SK-N-SH (cell line): Measurements from ENCODE around the gene AUTS2.

Source experiments
- EP300 ChIP-seq, 2 experiments: IDR thresholded peaks; 2 replicates each; pipeline versions ENCODE4 v1.4.0 to v1.6.1; 2012; ENCODE audit warnings: borderline replicate concordance in 1 of 2, low read depth in 1 of 2, low read length in 1 of 2
- EZH2phosphoT487 ChIP-seq: fragments of 200-600 bp; sonication (generic); IDR thresholded peaks from 2 replicates; pipeline ENCODE4 v1.6.1; 2017; ENCODE audit warnings: low read depth, mixed run types, mild to moderate bottlenecking, antibody characterized with exemption, moderate library complexity, borderline replicate concordance
- GATA2 ChIP-seq: sonication (generic); formaldehyde crosslinking; IDR thresholded peaks from 2 replicates; pipeline ENCODE4 v1.5.0; 2020; ENCODE audit warnings: mild to moderate bottlenecking, missing genetic modification reagents
- MXI1 ChIP-seq: IDR thresholded peaks from 2 replicates; pipeline ENCODE4 v1.6.1; 2012; ENCODE audit warnings: mild to moderate bottlenecking, low read depth, low read length, improper control_type of control experiment
- POLR2AphosphoS5 ChIP-seq: IDR thresholded peaks from 2 replicates; pipeline ENCODE4 v1.6.1; 2012; ENCODE audit warnings: low read depth, low read length
- RCOR1 ChIP-seq: fragments of 150-350 bp; IDR thresholded peaks from 2 replicates; pipeline ENCODE4 v1.6.1; 2017; ENCODE audit warnings: antibody characterized with exemption, low read length
- RXRA ChIP-seq: IDR thresholded peaks from 2 replicates; pipeline ENCODE4 v1.4.0; 2012; ENCODE audit warnings: low read depth, mild to moderate bottlenecking, borderline replicate concordance
- TAF1 ChIP-seq: IDR thresholded peaks from 2 replicates; pipeline ENCODE4 v1.6.1; 2012; ENCODE audit warnings: low read depth, mild to moderate bottlenecking, low read length, moderate library complexity, borderline replicate concordance
- TCF12 ChIP-seq: IDR thresholded peaks from 2 replicates; pipeline ENCODE4 v1.4.0; 2012
- TF ChIP-seq, protein P1 (sequence below): fragments of 200-600 bp; sonication (generic); IDR thresholded peaks from 2 replicates; pipeline ENCODE4 v1.6.1; 2017; ENCODE audit warnings: antibody characterized with exemption, mild to moderate bottlenecking, moderate library complexity
- TF ChIP-seq, protein P2 (sequence below): IDR thresholded peaks from 2 replicates; pipeline ENCODE4 v1.6.1; 2012; ENCODE audit warnings: mild to moderate bottlenecking, low read depth, low read length, moderate library complexity
- TF ChIP-seq, protein P3 (sequence below): IDR thresholded peaks from 2 replicates; pipeline ENCODE4 v1.4.0; 2012; ENCODE audit warnings: low read depth
- TF ChIP-seq, protein P4 (sequence below): fragments of 150-350 bp; IDR thresholded peaks from 2 replicates; pipeline ENCODE4 v1.6.1; 2016; ENCODE audit warnings: mild to moderate bottlenecking, low read depth, low read length

DNA sequence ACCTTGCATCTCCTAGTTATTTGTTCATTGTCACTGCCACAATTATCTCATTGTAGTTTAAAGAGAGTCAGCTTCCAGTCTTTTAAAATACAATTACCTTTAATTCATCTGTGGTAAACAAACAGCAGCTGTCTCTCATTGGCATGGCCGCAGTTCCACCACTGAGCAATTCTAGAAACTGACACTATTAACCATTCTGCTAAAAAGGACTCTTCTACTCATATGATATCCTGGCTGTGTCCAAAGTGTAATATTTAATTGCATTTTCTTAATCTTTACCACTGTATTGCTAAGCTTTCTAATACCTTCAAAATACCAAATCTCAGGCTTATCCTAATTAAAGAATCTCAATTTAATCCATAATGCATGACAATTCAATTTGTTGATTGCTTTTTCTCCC lies 639.0 kb downstream of the AUTS2 start:
- TF ChIP-seq, protein P1, sequence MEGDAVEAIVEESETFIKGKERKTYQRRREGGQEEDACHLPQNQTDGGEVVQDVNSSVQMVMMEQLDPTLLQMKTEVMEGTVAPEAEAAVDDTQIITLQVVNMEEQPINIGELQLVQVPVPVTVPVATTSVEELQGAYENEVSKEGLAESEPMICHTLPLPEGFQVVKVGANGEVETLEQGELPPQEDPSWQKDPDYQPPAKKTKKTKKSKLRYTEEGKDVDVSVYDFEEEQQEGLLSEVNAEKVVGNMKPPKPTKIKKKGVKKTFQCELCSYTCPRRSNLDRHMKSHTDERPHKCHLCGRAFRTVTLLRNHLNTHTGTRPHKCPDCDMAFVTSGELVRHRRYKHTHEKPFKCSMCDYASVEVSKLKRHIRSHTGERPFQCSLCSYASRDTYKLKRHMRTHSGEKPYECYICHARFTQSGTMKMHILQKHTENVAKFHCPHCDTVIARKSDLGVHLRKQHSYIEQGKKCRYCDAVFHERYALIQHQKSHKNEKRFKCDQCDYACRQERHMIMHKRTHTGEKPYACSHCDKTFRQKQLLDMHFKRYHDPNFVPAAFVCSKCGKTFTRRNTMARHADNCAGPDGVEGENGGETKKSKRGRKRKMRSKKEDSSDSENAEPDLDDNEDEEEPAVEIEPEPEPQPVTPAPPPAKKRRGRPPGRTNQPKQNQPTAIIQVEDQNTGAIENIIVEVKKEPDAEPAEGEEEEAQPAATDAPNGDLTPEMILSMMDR: no peak
- TF ChIP-seq, protein P2, sequence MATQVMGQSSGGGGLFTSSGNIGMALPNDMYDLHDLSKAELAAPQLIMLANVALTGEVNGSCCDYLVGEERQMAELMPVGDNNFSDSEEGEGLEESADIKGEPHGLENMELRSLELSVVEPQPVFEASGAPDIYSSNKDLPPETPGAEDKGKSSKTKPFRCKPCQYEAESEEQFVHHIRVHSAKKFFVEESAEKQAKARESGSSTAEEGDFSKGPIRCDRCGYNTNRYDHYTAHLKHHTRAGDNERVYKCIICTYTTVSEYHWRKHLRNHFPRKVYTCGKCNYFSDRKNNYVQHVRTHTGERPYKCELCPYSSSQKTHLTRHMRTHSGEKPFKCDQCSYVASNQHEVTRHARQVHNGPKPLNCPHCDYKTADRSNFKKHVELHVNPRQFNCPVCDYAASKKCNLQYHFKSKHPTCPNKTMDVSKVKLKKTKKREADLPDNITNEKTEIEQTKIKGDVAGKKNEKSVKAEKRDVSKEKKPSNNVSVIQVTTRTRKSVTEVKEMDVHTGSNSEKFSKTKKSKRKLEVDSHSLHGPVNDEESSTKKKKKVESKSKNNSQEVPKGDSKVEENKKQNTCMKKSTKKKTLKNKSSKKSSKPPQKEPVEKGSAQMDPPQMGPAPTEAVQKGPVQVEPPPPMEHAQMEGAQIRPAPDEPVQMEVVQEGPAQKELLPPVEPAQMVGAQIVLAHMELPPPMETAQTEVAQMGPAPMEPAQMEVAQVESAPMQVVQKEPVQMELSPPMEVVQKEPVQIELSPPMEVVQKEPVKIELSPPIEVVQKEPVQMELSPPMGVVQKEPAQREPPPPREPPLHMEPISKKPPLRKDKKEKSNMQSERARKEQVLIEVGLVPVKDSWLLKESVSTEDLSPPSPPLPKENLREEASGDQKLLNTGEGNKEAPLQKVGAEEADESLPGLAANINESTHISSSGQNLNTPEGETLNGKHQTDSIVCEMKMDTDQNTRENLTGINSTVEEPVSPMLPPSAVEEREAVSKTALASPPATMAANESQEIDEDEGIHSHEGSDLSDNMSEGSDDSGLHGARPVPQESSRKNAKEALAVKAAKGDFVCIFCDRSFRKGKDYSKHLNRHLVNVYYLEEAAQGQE: no peak
- TF ChIP-seq GATA2: no peak
- TF ChIP-seq POLR2AphosphoS5: no peak
- TF ChIP-seq RCOR1: no peak
- TF ChIP-seq EZH2phosphoT487: no peak
- no peak for TF ChIP-seq TAF1
- no peak for TF ChIP-seq EP300 (IDR thresholded peaks at IDR 0.05; ENCODE audit: borderline replicate concordance in 1 of 2, low read depth in 1 of 2, low read length in 1 of 2)
- TF ChIP-seq RXRA: no peak
- no peak for TF ChIP-seq TCF12
- no peak for TF ChIP-seq MXI1
- TF ChIP-seq, protein P3, sequence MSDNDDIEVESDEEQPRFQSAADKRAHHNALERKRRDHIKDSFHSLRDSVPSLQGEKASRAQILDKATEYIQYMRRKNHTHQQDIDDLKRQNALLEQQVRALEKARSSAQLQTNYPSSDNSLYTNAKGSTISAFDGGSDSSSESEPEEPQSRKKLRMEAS: no peak
- TF ChIP-seq, protein P4, sequence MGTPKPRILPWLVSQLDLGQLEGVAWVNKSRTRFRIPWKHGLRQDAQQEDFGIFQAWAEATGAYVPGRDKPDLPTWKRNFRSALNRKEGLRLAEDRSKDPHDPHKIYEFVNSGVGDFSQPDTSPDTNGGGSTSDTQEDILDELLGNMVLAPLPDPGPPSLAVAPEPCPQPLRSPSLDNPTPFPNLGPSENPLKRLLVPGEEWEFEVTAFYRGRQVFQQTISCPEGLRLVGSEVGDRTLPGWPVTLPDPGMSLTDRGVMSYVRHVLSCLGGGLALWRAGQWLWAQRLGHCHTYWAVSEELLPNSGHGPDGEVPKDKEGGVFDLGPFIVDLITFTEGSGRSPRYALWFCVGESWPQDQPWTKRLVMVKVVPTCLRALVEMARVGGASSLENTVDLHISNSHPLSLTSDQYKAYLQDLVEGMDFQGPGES: no peak
